Stimulated activated CD4-positive, alpha-beta T cell treated with anti-CD3 and anti-CD28 coated beads, Interleukin-4, amount 100 ng/mL, for 1 hour (primary cell): ENCODE data around the gene OSBPL10.
"Not testable (repeated sequence)": the region's sequence is repeated elsewhere in the genome, so short reads cannot be mapped to it uniquely, and the experiment has no call there.

Experiments
- DNase-seq: peaks from one replicate; pipeline ENCODE4 v3.0.0-alpha.2; 2020

OSBPL10 gene

DNA sequence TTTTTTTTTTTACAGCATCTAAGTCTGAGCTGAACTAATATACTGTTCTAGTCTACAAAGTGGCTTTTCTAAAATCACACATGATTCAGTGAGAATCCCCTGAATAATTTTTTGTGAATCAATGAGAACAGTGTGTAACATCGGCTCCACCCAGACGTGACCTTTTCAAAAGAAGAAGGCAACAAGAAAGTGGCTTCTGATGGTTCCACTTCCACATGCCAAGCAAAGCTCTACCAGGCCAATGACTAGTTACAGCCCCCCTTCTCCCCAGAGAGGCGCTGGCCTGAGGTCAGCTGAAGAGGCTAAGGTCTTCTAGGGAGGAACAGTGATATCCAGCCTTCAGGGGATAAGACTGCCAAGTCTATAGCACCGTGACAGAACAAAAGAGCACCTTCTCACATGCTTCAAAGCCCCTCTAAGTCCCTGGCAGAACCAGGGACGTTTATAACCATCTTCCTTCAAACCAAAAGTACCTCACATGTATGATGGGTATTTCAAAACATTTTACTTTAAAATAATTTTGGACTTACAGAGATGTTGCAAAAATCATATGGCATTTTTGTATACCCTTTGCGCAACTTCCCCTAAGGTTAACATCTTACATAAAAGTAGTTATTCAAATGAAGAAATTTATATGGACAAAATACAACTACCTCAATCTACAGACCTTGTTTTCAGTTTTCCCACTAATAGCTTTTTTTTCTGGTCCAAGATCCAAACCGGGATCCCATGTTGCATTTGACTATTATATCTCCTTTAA is 177.9 kb downstream of the OSBPL10 start:
- DNase-seq = no peak

DNA sequence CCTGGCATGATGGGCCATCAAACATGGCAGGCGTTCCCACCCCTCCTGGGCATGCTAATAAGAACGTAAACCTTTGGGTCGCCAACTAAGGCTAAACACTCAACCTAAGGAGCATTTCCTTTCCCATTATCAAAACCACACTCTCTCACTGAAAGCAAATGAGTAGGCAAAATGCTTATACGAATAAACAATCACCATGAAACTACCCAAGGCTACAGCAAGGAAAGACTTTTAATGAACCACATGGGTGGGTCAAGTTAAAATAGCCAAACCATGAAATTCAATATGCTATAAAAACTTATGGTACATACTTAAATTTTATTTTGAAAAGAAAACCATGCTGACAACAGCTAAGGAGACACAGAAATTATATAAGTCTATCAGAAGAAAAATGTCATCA is 180.6 kb downstream of the OSBPL10 start:
- no peak for DNase-seq

DNA sequence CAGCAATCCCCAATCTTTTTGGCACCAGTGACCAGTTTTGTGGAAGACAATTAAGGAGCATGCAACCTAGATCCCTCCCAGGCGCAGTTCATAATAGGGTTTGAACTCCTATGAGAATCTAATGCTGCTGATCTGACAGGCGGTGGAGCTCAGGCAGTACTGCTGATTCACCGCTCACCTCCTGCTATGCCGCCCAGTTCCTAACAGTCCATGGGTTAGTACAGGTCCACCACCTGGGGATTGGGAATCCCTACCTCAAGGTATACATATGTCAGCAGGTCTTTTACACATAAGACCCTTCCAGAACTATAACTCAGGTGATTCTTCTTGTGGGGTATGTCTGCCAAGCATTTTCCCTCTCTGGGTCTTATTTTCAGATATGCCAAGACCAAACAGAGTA is 182.2 kb downstream of the OSBPL10 start:
- no peak for DNase-seq

DNA sequence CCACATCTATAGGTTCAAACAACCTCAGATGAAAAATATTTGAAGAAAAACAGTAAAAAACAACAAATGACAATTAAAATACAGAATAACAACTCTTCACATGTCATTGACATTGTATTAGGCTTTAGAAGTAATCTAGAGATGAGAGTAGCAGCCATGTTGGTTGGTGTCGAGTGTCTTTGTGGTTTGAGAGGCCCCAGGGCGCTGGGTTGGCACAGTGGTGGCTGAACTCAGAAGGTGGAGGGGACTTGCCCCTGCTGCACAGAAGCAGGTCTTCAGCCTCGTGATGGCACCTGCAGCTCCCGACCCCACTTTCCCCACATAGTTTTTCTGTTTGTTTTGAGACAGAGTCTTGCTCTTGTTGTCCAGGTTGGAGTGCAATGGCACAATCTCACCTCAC is 187.2 kb downstream of the OSBPL10 start:
- DNase-seq = no peak

DNA sequence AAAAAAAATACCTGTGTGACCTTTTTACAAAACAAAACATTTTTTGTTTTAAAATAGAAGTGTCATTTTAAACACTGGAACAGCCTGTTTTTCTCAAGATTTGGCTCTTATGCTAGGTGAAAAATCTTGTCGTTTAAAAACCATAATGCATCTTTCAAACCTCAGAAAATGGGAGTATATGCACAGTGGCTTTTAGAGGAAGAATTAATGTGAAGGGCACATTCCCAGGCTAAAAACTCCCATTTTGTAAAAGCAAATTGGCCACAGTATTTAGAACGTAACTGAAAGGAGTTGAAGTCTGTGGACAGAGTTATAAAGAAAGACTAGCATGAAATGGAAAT is 190.0 kb downstream of the OSBPL10 start:
- no peak for DNase-seq

DNA sequence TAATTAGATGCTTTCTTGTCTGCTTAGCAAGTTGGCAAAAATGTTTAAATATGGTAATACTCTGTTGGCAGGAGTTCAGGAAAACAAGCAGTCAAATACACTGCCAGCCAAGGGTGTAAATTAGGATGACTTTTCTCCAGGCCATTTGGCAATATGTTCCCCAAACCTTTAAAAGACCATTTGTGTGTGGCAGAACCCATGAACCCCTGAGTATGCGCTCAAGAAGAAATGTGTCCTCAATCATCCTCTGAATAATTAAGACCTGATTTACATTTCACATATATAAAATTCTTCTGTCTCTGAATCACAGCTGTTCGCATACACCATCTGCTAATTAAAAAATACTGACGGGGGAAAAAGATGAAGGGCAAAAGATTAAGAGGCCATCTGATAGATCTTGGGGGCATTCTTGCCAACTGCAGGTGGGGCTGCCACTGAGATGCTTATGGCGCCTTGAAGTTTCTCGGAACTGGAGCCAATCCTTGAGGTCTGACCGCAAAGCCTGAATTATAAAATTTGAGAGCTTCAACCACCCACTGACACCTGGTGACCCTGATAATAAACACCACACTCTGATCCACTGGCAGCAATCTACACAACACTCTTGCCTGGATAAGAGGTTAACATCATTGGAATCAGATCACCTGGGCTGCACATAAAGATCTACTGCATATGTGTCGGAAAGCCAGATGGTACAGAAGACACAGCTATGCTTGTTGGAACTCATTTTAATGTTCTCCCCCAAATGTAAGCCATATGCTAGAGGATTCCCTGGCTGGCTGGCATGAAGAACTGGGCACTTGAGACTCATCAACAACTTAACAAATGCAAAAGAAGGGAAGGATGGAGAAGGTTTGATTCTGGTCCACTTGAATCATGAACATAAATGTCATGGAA is 190.6 kb downstream of the OSBPL10 start:
- DNase-seq = no peak

DNA sequence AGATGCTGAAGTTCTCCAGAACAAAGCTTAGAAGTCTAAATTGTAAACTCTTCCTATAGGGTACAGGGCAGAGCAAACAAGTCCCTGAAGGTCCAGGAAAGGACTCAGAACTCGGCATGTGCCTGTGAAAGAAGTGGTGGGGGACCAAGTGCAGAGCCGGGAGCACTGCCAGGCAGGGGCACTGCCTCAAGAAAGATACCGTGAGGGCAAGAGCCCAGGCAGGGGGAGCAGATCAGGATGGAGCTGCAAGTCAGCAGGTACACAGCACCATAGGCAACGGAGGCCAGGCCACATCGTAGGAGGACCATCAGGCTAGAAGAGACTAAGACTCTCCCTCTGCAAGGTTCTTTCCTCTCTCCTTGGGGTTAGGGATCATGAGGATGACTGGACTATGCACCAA is 191.6 kb downstream of the OSBPL10 start:
- no peak for DNase-seq

DNA sequence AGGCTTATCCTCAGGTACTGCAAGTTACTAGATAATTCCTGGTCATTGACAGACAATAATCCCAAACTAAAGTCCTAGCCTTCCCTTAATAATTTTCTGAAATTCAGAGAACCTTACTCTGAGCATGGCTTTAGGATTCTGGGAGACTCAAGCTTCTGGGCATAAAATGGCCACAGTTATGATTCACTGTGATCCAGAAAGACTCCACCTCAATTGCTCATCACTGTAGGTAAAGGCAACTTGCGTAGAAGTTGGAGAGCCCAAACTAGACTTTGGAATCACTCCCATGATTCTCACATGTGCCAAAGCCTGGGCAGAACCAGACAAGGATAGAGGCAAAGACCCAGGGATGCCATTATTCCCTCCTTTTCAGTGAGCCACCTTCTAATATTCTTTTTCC is 195.3 kb downstream of the OSBPL10 start:
- DNase-seq = no peak

DNA sequence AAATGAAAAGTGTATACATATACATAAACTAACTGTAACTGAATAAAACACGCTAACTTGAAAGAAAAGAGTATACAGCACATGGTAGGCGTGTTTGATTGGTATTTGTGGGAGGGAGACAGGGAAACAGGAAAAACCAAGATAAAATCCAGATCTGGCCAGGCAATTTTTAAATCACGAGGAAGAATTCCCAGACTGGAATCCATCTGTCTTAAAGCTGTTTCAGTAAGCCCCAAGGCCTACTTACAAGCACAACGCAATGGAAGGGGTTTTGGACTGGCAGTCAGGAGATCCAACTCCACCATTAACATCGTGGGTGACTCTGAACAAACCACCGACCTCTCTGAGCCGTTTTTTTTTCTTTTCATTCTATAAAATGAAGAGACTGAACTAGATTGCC is 195.8 kb downstream of the OSBPL10 start:
- no peak for DNase-seq

DNA sequence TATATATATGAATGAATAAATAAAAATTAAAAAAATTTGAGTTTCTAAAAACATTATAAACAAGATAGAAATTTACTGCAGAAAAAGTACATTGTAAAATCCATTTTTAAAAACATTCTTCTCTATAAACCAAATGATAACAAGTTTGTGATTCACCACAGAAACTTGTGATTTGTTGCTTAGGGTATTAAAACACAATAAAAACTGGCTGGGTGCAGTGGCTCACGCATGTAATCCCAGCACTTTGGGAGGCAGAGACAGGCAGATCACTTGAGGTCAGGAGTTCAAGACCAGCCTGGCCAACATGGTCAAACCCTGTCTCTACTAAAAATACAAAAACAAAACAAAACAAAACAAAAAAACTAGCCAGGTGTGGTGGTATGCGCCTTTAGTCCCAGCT is 197.2 kb downstream of the OSBPL10 start:
- not testable (repeated sequence) for DNase-seq

DNA sequence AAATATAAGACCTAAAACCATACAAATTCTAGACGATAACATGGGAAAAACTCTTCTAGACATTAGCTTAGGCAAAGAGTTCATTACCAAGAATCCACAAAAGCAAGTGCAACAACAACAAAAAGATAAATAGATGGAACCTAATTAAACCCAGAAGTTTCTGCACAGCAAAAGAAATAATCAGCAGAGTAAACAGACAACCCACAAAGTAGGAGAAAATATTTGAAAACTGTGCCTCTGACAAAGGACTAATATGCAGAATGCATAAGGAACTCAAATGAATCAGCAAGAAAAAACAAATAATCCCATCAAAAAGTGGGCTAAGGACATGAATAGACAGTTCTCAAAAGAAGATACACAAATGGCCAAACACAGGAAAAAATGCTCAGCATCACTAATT is 198.8 kb downstream of the OSBPL10 start:
- DNase-seq = not testable (repeated sequence)

DNA sequence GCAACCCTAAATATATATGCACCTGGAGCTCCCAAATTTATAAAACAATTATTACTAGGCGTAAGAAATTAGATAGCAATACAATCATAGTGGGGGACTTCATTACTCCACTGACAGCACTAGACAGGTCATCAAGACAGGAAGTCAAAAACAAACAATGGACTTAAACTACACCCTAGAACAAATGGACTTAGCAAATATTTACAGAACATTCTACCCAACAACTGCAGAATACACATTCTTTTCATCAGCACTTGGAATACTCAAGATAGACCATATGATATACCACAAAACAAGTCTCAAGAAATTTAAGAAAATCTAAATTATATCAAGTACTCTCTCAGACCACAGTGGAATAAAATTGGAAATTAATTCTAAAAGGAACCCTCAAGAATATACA is 201.5 kb downstream of the OSBPL10 start:
- no peak for DNase-seq

DNA sequence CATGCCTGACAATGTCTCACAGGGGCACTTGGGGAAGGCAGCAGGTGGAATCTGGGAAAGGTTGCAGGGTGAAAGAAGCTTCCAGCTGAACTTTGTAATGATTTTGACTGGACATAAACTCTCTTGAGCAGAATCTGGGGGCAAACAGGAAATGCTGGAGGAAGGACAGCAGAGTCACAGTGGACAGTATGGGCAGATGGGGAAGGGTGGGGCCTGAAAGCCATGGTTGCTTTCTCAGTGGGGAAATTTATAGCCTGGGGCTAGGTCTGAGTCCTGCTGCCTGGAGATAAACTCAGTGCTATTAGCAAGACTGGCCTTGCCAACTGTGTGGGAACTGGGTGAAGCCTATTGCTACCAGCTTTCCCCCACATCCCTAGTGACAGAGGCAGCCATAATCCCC is 203.2 kb downstream of the OSBPL10 start:
- DNase-seq = no peak

DNA sequence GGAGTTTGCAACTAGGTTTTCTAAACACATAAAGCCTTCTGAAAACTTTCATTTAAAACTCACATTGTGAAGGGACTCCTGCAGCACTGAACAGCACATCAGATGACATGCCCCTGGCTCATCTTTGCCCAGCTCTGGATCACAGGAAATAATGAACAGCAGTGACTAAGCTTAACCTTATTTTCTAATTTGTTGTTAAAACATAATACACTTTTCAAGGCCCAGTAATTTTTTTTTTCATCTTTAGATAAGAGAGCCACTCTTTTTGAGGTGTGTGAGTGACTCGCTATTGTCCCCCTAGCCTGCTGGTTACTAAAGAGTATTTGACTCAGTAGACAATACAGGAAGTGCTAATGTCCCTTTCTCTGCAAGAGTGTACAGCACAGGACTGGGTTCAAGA is 204.0 kb downstream of the OSBPL10 start:
- no peak for DNase-seq

DNA sequence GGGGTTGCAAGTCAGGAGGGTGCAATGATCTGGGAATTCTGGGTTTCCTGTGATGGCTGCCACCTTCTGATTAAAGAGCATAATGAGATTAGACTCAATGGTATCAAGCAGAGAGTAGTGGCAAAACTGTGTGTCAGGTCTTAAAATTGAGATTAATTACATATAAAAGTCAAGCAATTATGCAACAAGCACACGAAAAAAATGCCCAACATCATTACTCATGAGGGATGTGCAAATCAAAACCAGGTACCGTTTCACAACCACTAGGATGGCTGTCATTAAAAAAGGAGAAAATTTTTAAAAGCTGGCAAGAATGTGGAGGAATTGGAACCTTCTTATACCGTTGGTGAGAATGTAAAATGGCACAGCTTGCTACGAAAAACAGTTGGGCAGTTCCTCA is 205.0 kb downstream of the OSBPL10 start:
- no peak for DNase-seq

DNA sequence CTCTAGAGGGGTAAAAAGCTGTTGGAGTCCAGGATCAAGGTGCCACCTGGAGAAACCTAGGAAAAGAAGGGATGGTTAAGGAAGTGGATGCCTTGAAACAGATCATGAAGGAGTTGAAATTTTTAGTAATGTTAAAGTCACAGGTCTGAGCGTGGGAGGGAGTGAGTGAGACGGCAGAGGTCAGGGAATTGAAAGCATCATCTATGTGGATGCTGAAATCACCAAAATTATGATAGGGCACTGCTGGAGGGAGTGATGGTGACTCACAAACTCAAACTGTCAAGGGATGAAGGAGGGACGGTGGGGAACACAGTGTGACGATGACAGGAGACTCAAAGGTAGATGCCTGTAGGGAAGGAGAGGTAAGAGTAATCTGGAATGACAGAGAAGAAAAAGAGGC is 205.7 kb downstream of the OSBPL10 start:
- DNase-seq = no peak

DNA sequence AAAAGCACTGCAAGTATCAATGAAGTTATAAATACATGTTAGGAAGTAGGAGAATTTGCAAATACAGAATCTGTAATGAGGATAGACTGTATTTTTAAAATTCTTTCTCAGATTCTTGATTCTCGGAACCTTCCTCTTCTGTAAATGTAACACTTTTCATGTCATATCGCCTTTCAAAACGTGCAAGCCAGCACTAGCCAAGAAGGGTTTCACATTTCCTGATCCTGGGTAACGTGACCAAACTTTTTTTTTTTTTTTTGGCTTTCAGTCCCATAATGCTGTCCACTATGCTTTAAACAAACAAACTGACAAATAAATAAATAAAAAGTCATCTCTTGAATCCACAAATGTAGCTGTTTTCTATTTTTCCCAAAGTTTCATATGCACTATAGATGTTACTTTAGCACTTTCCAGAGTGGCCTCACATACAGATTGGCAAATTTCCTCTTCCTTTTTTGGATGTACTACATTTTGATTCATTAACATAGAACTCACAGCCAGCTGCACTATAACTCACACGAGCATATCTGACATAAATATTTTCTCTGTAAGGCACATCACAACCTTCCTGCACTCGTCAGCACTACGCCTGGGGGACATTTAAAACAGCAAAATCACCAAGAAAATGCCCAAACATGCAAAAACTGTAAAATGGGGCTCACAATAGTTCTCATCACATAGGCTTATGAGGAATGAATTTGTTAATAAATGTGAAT is 208.1 kb downstream of the OSBPL10 start:
- DNase-seq = no peak

DNA sequence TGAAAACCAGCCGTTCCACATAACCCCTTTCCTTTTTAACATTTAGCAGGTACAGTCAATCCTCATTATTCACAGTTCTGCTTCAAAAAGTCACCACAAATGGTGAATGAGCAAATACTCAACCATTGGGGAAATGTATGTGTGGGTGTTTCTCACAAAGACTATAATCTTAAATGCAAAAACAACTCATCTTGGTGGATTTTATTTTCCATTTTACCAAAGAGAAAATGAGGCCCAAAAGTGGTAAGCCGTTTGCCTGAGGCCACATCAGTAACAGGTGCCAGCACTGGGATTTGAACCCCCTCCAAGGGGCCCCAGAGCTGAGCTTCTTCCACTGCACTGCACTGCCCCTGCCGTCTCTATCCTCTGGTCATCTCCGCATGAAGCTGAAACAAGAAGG is 208.8 kb downstream of the OSBPL10 start:
- no peak for DNase-seq

DNA sequence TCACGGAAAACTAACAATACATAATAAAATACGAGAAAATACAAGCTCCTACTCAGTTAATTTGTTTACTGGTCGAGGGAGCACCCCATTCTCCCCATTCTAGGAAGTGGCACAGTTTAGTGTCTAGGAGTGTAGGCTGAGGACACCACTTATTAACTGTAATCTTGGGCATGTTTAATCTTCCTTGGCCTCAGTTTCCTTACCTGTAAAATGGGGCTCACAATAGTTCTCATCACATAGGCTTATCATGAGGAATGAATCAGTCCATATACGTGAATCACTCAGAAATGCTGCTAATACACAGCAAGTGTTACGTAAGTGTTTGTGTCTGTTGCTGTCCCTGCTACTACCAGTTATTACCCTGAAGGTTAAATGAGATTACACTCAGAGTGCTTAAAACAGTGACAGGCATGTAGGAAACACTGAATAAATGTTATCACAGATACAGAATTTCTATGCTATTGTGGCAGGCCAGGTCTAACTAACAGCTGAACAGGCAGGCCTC is 210.2 kb downstream of the OSBPL10 start:
- DNase-seq = no peak

DNA sequence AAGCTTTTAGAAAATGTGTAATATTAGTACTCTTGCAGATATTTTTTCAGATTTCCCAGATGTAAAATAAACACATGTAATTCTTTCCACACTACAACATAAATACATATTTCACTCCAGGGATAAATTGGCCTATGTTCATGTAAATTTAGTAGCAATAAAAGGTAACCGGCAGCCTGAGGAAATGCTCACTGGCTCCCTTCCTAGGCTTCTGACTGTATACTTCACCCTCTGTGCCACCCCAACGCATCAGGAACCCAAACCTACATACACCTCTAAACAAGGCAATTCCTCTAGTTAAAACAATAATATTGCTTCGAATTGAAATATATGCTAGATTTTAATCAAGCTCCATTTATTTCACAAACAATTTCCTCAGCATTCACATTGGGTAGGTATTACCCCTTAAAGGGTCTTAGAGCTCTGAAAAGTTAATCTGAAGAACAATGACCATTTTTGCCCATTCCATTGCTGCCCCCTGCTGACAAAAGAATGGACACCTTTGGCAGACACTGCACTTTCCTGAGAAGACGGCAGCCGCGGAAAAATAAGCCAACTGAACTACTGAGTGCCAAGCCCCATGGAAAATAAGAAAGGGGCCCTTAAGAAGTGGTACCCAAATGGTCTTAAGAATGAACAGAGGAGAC is 212.5 kb downstream of the OSBPL10 start:
- DNase-seq = peak; percentile 35

DNA sequence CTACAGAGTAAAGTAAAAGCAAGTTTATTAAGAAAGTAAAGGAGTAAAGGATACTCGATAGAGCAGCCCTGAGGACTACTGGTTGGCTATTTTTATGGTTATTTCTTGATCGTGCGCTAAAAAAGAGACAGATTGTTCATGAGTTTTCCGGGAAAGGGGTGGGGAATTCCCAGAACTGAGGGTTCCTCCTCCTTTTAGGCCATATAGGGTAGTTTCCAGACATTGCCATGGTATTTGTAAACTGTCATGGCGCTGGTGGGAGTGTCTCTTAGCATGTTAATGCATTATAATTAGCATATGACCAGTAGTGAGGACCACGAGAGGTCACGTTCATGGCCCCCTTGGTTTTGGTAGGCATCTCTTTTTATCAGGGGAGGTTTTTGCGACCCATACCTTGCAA is 213.1 kb downstream of the OSBPL10 start:
- no peak for DNase-seq

DNA sequence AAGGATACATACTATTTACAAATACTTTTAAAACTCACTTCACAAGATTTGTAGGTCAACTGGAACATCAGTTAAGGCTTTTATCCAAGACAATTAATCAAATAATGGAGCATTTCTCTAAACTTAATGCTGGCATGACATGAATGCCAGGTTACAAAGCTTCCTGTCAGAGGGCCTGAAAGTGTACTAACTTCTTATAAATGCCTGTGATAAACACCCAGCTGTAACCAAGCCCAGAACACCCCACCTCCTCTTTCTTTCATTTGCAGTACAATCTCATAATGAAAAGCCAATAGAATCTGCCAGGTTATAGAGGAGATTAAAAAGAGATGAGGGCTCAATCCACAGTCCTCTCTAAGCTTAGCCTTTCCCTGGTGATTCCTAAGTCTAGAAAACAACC is 214.4 kb downstream of the OSBPL10 start:
- DNase-seq = no peak

DNA sequence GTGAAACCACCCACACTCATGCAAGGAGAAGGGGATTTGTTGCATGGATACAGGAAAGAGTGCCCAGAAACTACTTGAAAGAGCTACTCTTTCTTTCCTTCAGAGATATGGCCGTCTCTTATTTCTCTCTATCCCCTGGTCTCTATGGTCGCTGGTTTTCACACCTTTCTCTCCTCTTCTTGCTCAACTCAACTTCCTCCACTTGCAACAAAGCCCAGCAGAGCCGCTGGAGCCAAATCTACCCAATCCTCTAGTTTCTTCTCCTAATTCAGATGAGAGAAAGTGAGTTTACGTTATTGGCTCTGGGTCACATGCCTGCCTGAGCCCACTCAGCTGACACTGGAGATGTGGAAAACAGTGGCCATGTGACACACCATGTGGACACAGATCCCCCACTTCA is 215.2 kb downstream of the OSBPL10 start:
- no peak for DNase-seq
